GM10248 (cell line): ENCODE measurements around the gene YAP1.
A peak's percentile ranks its signal among the peaks of the same experiment; 100 is the strongest.

Source experiments
- CTCF ChIA-PET: fragments of 300-600 bp; sonication (Branson Sonifier 250); formaldehyde crosslinking; extraction: SDS; loops from one replicate; lab custom pipeline; 2021; ENCODE audit warnings: antibody characterized with exemption; lab: Yijun Ruan, JAX
- POLR2A ChIA-PET: fragments of 350-650 bp; sonication (Branson Sonifier 250); formaldehyde crosslinking; extraction: SDS; loops from one replicate; lab custom pipeline; 2020; ENCODE audit warnings: antibody characterized with exemption; lab: Yijun Ruan, JAX
- DNase-seq: peaks from one replicate; pipeline ENCODE4 v3.0.0; 2012; ENCODE audit errors: extremely low spot score
- TF ChIP-seq, protein P1 (sequence below): IDR thresholded peaks from 2 replicates; pipeline ENCODE4 v1.5.1; 2012; ENCODE audit warnings: mild to moderate bottlenecking, low read depth; ENCODE audit errors: extremely low read depth, missing control alignments, control extremely low read depth

YAP1 gene

DNA sequence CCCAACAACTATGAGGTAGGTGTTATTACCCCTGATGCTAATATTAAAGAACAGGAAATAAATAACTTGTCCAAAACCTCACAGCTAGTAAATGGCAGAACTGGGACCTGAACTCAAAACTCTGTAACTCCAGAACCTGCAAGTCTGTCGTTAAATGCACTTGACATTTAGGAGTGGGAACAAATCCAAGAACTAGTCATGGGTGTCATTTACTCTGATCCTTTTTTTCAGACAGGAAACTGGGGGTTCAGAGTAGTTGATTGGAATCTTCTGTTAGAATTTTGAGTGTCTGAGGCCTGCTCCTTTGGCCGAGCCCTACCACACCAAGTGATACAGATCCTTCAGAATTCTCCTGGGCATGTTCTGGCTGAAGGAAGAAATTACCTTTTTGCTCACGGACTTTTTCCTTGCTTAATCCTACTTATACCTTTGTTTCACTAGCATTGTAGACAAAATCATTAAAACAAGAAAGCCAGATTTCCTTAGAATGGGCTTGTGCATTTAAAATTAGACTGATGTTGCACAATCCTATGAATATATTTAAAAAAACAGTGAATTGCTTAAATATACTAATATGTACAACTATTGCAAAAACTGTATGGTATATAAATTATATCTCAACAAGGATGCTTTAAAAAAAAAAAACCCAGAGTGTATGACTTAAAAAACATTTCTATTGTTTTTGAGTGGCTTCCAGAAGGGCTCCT, 1.4 kb upstream of the YAP1 start:
- no peak for DNase-seq
- ChIA-PET CTCF (no interaction called here), POLR2A (no interaction called here)
- TF ChIP-seq, protein P1, sequence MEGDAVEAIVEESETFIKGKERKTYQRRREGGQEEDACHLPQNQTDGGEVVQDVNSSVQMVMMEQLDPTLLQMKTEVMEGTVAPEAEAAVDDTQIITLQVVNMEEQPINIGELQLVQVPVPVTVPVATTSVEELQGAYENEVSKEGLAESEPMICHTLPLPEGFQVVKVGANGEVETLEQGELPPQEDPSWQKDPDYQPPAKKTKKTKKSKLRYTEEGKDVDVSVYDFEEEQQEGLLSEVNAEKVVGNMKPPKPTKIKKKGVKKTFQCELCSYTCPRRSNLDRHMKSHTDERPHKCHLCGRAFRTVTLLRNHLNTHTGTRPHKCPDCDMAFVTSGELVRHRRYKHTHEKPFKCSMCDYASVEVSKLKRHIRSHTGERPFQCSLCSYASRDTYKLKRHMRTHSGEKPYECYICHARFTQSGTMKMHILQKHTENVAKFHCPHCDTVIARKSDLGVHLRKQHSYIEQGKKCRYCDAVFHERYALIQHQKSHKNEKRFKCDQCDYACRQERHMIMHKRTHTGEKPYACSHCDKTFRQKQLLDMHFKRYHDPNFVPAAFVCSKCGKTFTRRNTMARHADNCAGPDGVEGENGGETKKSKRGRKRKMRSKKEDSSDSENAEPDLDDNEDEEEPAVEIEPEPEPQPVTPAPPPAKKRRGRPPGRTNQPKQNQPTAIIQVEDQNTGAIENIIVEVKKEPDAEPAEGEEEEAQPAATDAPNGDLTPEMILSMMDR = no peak

DNA sequence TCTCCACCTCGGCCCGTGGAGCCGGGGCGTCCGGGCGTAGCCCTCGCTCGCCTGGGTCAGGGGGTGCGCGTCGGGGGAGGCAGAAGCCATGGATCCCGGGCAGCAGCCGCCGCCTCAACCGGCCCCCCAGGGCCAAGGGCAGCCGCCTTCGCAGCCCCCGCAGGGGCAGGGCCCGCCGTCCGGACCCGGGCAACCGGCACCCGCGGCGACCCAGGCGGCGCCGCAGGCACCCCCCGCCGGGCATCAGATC, 439 bp downstream of the YAP1 start:
- TF ChIP-seq, protein P1 = no peak
- CTCF ChIA-PET = no interaction called here
- POLR2A ChIA-PET = no interaction called here
- no peak for DNase-seq

DNA sequence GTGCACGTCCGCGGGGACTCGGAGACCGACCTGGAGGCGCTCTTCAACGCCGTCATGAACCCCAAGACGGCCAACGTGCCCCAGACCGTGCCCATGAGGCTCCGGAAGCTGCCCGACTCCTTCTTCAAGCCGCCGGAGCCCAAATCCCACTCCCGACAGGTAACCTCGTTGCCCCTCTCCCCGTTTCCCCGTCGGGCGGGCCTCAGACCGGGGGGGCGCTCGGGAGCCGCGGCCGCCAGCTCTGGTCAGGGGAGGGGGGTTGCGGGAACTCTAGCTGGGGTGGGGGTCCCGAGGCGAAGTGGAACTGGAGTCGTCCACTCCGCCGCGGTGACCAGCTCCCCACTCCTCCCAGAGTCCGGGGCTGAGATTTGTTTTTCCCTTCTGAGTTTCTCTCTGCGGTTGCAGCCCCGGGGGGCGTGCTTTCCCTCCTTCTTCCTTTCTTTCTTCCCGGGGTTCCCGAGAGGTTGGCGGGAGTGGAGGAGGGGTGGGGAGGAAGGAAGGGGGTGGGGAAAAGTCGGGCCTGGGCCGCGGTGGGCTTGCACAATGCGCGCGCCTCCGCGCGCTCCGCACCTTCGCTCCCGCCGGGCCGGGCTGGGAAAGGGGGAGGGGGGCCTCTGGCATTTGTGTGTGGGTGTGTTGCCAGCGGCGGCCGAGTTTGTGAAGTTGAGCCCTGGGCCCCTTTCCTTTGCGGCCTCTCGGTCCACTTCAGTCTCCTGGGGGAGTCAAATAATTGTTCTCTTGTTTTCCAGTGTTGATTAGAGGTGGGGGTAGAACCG, 952 bp downstream of the YAP1 start:
- POLR2A ChIA-PET = no interaction called here
- CTCF ChIA-PET = no interaction called here
- peak; percentile 32 for DNase-seq
- TF ChIP-seq, protein P1 = no peak

DNA sequence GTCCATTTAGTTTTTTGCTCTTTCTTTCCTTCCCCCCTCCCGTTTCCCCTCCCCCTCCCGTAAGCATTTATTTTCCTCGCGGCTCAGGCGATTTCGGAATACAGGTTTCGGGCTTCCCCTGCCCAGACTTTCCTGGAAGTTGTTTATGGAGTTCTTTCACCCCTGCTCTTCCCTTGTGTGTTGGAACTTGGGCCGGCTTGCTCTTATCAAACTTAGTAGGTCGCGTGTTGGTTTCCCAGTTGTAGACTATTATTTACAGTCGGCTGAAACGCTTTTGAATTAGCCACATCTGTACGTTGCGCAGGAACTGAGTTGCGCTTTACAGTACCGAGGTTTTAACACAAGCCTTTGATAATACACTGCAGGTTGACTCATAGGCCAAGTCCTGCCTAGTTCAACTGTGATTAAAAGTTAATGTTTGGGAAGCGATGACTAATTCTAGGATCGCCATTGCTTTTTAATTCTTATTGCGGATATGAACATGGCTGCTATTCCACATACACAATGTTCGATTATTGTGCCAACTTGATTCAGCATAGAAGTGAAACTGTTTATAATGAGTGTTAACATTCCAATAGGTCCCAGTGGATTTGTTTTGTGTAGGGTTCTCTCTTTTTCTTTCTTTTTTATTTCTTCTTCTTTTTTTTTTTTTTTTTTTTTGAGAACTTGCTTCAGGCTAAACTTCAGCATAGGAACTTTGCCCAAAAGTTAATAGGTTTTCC, 1.7 kb downstream of the YAP1 start:
- CTCF ChIA-PET = no interaction called here
- POLR2A ChIA-PET = no interaction called here
- no peak for DNase-seq
- TF ChIP-seq, protein P1 = no peak

DNA sequence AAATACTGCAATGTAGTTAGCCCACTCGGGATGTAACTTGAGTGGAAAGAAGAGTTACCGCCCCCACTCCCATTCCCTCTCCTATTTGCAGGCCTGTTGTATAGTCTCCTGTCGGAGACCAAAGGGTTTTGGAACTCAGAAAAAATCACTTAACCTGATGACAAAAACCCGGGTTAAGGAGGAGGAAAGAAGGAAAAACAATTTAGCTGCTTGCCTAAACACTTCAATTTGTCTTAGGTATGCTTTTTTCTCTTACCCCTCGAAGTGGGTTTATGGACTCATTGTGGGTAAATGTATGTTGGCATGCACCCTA, 2.2 kb downstream of the YAP1 start:
- no peak for DNase-seq
- POLR2A ChIA-PET = no interaction called here
- CTCF ChIA-PET = no interaction called here
- TF ChIP-seq, protein P1 = no peak

DNA sequence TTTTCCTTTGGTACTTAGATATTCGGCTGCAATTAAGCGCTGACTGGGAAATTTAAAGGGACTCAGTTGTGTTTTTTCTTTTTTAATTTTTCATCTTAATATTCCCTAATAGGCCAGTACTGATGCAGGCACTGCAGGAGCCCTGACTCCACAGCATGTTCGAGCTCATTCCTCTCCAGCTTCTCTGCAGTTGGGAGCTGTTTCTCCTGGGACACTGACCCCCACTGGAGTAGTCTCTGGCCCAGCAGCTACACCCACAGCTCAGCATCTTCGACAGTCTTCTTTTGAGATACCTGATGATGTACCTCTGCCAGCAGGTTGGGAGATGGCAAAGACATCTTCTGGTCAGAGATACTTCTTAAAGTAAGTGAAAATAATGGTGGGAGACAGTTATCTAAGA, 3.8 kb downstream of the YAP1 start:
- no peak for DNase-seq
- ChIA-PET CTCF (no interaction called here), POLR2A (no interaction called here)
- TF ChIP-seq, protein P1 = no peak
